ENCODE results near the gene SELENOF. TPM values are rescaled to one million over a fixed set of nuclear protein-coding genes. Genes with fewer than 3 reads are reported as not detected.
"Not testable (repeated sequence)": the region's sequence is repeated elsewhere in the genome, so short reads cannot be mapped to it uniquely, and the experiment has no call there.

The SELENOF gene
- total and polyA plus RNA-seq, 2 donors (not counting 1 experiment from before 2014, with no cell fraction given), result 207 to 351 TPM

DNA sequence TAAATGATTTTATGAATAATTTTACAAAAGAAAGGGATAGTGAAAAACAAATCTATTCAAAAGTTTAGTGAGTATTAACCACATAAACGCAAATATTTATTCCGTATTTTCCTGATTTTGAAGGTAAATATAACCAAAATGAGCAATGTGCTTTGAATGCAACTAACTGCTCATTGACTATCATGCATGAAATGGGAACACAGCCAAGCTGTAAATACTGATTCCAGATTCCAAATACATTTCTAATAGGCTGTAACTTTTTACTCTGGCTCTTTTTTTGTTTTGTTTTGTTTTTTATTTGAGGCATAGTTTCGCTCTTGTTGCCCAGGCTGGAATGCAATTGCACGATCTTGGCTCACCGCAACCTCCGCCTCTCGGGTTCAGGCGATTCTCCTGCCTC is 41.8 kb downstream of the SELENOF start:
- Histone ChIP-seq H3K4me2 (ENCODE audit: extremely low read depth, insufficient read depth, low read length) (no peak overlapping the region), H3K4me1 (ENCODE audit: control insufficient read depth, extremely low read depth, insufficient read depth, low read length) (no peaks in the 10 kb centered on the region), H3K27me3 (ENCODE audit: control insufficient read depth, insufficient read depth, low read length) (no peaks in the 10 kb centered on the region), H3K36me3 (ENCODE audit: control insufficient read depth, insufficient read depth, low read length) (no peaks in the 10 kb centered on the region), H3K27ac (ENCODE audit: insufficient read depth, low read length) (peak overlapping the region; percentile 64), H3K9ac (ENCODE audit: insufficient read depth, low read length) (no peak overlapping the region), H2AFZ (ENCODE audit: low read length) (no peak overlapping the region), H3K4me3 (replicated peaks in 1 of 4; ENCODE audit: control extremely low read depth in 1 of 4, insufficient read depth in 1 of 4, low read depth in 3 of 4, low read length in 4 of 4) (no peak overlapping the region), H3K79me2 (ENCODE audit: control insufficient read depth, insufficient read depth, low read length) (no peaks in the 10 kb centered on the region), H3K9me3 (ENCODE audit: control insufficient read depth, insufficient read depth, low read depth, low read length) (no peaks in the 10 kb centered on the region), H4K20me1 (ENCODE audit: control insufficient read depth, extremely low read depth, insufficient read depth, low read length) (no peaks in the 10 kb centered on the region)
- TF ChIP-seq, protein P1, sequence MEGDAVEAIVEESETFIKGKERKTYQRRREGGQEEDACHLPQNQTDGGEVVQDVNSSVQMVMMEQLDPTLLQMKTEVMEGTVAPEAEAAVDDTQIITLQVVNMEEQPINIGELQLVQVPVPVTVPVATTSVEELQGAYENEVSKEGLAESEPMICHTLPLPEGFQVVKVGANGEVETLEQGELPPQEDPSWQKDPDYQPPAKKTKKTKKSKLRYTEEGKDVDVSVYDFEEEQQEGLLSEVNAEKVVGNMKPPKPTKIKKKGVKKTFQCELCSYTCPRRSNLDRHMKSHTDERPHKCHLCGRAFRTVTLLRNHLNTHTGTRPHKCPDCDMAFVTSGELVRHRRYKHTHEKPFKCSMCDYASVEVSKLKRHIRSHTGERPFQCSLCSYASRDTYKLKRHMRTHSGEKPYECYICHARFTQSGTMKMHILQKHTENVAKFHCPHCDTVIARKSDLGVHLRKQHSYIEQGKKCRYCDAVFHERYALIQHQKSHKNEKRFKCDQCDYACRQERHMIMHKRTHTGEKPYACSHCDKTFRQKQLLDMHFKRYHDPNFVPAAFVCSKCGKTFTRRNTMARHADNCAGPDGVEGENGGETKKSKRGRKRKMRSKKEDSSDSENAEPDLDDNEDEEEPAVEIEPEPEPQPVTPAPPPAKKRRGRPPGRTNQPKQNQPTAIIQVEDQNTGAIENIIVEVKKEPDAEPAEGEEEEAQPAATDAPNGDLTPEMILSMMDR (conservative IDR thresholded peaks at IDR 0.05 in 1 of 2, IDR thresholded peaks at IDR 0.05 in 1 of 2; ENCODE audit: low read depth in 1 of 2, low read length in 2 of 2), result no peak
- TF ChIP-seq EZH2 (IDR thresholded peaks at IDR 0.05; ENCODE audit: low read length, missing control alignments), result no peak
- peak; percentile 29 to 62 for DNase-seq (ENCODE audit: low read depth in 2 of 2)

DNA sequence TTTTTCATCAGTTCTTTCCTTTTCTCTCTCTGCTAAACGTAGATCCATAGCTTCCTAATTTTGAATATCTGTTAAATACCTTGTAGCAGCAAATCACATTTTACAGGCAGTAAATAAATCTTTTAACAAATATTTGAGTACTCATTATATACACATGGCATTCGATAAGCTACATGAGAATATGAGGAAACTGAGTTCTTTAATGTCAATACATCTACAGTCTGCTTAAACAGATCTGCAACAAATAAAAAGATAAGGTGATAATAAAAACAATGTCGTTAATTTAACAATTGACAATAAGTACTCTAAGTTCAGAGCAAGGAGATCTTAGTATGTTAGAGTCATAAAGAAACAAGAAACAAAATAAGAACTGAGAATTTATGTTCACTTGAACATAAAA is 42.9 kb downstream of the SELENOF start:
- Histone ChIP-seq H3K27me3 (ENCODE audit: control insufficient read depth, insufficient read depth, low read length) (no peaks in the 10 kb centered on the region), H2AFZ (ENCODE audit: low read length) (no peak overlapping the region), H4K20me1 (ENCODE audit: control insufficient read depth, extremely low read depth, insufficient read depth, low read length) (no peaks in the 10 kb centered on the region), H3K4me1 (ENCODE audit: control insufficient read depth, extremely low read depth, insufficient read depth, low read length) (no peaks in the 10 kb centered on the region), H3K79me2 (ENCODE audit: control insufficient read depth, insufficient read depth, low read length) (no peaks in the 10 kb centered on the region), H3K4me2 (ENCODE audit: extremely low read depth, insufficient read depth, low read length) (no peak overlapping the region), H3K9ac (ENCODE audit: insufficient read depth, low read length) (no peak overlapping the region), H3K36me3 (ENCODE audit: control insufficient read depth, insufficient read depth, low read length) (no peaks in the 10 kb centered on the region), H3K27ac (ENCODE audit: insufficient read depth, low read length) (no peak overlapping the region), H3K9me3 (ENCODE audit: control insufficient read depth, insufficient read depth, low read depth, low read length) (no peaks in the 10 kb centered on the region), H3K4me3 (replicated peaks in 1 of 4; ENCODE audit: control extremely low read depth in 1 of 4, insufficient read depth in 1 of 4, low read depth in 3 of 4, low read length in 4 of 4) (no peak overlapping the region)
- DNase-seq (ENCODE audit: low read depth in 2 of 2), result no peak
- TF ChIP-seq, protein P1 (conservative IDR thresholded peaks at IDR 0.05 in 1 of 2, IDR thresholded peaks at IDR 0.05 in 1 of 2; ENCODE audit: low read depth in 1 of 2, low read length in 2 of 2), result no peak
- no peak for TF ChIP-seq EZH2 (IDR thresholded peaks at IDR 0.05; ENCODE audit: low read length, missing control alignments)

DNA sequence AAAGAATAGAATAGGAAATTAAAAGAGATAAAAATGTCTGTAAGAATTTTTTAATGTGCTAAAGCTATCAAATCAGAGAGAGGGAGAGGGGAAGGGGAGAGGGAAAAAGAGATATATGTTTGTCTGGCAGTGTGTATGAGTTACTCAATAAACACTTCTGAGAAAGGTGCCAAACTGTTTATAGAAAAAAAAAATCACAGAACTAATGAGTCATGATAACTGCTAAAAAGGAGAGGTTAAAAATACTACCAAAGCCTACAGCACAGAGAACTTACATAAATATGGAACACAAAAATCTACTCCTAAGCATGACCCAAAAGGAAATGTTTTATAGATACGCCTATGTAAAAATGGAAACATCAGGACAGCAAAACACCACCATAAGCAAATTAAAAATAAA is 45.4 kb downstream of the SELENOF start:
- no peak overlapping the region for H3K27ac ChIP-seq (ENCODE audit: insufficient read depth, low read length)
- no peaks in the 10 kb centered on the region for H3K79me2 ChIP-seq (ENCODE audit: control insufficient read depth, insufficient read depth, low read length)
- TF ChIP-seq EZH2 (IDR thresholded peaks at IDR 0.05; ENCODE audit: low read length, missing control alignments), result no peak
- TF ChIP-seq, protein P1 (conservative IDR thresholded peaks at IDR 0.05 in 1 of 2, IDR thresholded peaks at IDR 0.05 in 1 of 2; ENCODE audit: low read depth in 1 of 2, low read length in 2 of 2), result no peak
- peak in 1 of 2 donors; percentile 35 for DNase-seq (ENCODE audit: low read depth in 2 of 2)
- no peaks in the 10 kb centered on the region for H3K36me3 ChIP-seq (ENCODE audit: control insufficient read depth, insufficient read depth, low read length)
- H3K4me3 ChIP-seq (replicated peaks in 1 of 4; ENCODE audit: control extremely low read depth in 1 of 4, insufficient read depth in 1 of 4, low read depth in 3 of 4, low read length in 4 of 4), result no peak overlapping the region
- H3K9ac ChIP-seq (ENCODE audit: insufficient read depth, low read length), result no peak overlapping the region
- H3K9me3 ChIP-seq (ENCODE audit: control insufficient read depth, insufficient read depth, low read depth, low read length), result no peaks in the 10 kb centered on the region
- no peaks in the 10 kb centered on the region for H3K4me1 ChIP-seq (ENCODE audit: control insufficient read depth, extremely low read depth, insufficient read depth, low read length)
- H4K20me1 ChIP-seq (ENCODE audit: control insufficient read depth, extremely low read depth, insufficient read depth, low read length), result no peaks in the 10 kb centered on the region
- no peak overlapping the region for H3K4me2 ChIP-seq (ENCODE audit: extremely low read depth, insufficient read depth, low read length)
- no peak overlapping the region for H2AFZ ChIP-seq (ENCODE audit: low read length)
- H3K27me3 ChIP-seq (ENCODE audit: control insufficient read depth, insufficient read depth, low read length), result no peaks in the 10 kb centered on the region

DNA sequence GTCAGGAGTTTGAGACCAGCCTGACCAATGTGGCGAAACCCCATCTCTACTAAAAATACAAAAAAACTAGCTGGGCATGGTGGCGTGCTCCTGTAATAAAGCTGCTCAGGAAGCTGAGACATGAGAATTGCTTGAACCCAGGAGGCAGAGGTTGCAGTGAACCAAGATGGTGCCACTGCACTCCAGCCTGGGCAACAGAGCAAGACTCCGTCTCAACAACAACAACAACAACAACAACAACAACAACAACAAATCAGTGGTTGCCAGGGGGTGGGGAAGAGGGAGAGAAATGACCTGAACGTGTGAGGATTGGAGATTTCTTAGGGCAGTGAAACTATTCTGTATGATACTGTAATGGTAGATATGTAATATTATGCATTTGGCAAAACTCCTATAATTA is 46.6 kb downstream of the SELENOF start:
- H3K4me2 ChIP-seq (ENCODE audit: extremely low read depth, insufficient read depth, low read length); H2AFZ ChIP-seq (ENCODE audit: low read length); H3K27me3 ChIP-seq (ENCODE audit: control insufficient read depth, insufficient read depth, low read length); H3K79me2 ChIP-seq (ENCODE audit: control insufficient read depth, insufficient read depth, low read length); H3K4me3 ChIP-seq (replicated peaks in 1 of 4; ENCODE audit: control extremely low read depth in 1 of 4, insufficient read depth in 1 of 4, low read depth in 3 of 4, low read length in 4 of 4); H3K9ac ChIP-seq (ENCODE audit: insufficient read depth, low read length); H3K4me1 ChIP-seq (ENCODE audit: control insufficient read depth, extremely low read depth, insufficient read depth, low read length); H3K9me3 ChIP-seq (ENCODE audit: control insufficient read depth, insufficient read depth, low read depth, low read length); H4K20me1 ChIP-seq (ENCODE audit: control insufficient read depth, extremely low read depth, insufficient read depth, low read length); H3K36me3 ChIP-seq (ENCODE audit: control insufficient read depth, insufficient read depth, low read length); DNase-seq (ENCODE audit: low read depth in 2 of 2); H3K27ac ChIP-seq (ENCODE audit: insufficient read depth, low read length): not testable (repeated sequence)

All from fibroblast of lung (primary cell).